ENCODE measurements around the gene TMEM207.
A peak's percentile ranks its signal among the peaks of the same experiment; 100 is the strongest.

Gene TMEM207

GRCh38 chr3:190449801-190450200, at the start of gene TMEM207:
Gene TMEM207 (minus strand): TSS chr3:190449901. CDS start chr3:190449809, 92 bp downstream.
- H3K9me3 ChIP-seq (ENCODE audit: low read depth, low read length), result no peaks in the 10 kb centered on the region
- 0 out of 2 replicates have a peak within 1 kb of the TSS, but pooled peaks have one; percentile 6 for H3K27ac ChIP-seq
- no peak within 1 kb of the TSS for H3K9ac ChIP-seq (ENCODE audit: insufficient read length)
- TF ChIP-seq FOXP2 (optimal IDR thresholded peaks at IDR 0.05; ENCODE audit: control extremely low read depth, extremely low read length, insufficient read depth) (no peak), EZH2 (IDR thresholded peaks at IDR 0.05) (no peak), POLR2AphosphoS5 (IDR thresholded peaks at IDR 0.05; ENCODE audit: borderline replicate concordance, low read depth, low read length) (no peak)
- no peak within 1 kb of the TSS for H3K4me3 ChIP-seq
- no peaks in the 10 kb centered on the region for H3K36me3 ChIP-seq (ENCODE audit: insufficient read depth, low read length)
- no peak for DNase-seq (ENCODE audit: low read depth, low spot score)

GRCh38 chr3:190499122-190499521, 49.4 kb upstream of the TMEM207 start:
- Histone ChIP-seq H3K27ac (no peak overlapping the region), H3K36me3 (ENCODE audit: insufficient read depth, low read length) (no peaks in the 10 kb centered on the region), H3K4me3 (no peak overlapping the region), H3K9me3 (ENCODE audit: low read depth, low read length) (no peaks in the 10 kb centered on the region), H3K9ac (ENCODE audit: insufficient read length) (no peak overlapping the region)
- TF ChIP-seq POLR2AphosphoS5 (IDR thresholded peaks at IDR 0.05; ENCODE audit: borderline replicate concordance, low read depth, low read length) (no peak), FOXP2 (optimal IDR thresholded peaks at IDR 0.05; ENCODE audit: control extremely low read depth, extremely low read length, insufficient read depth) (no peak), EZH2 (IDR thresholded peaks at IDR 0.05) (no peak)
- no peak for DNase-seq (ENCODE audit: low read depth, low spot score)

- Histone ChIP-seq H3K36me3 (ENCODE audit: insufficient read depth, low read length) (no peaks in the 10 kb centered on the region), H3K4me3 (no peak overlapping the region), H3K27ac (no peak overlapping the region), H3K9me3 (ENCODE audit: low read depth, low read length) (no peaks in the 10 kb centered on the region), H3K9ac (ENCODE audit: insufficient read length) (no peak overlapping the region)
- no peak for TF ChIP-seq EZH2 (IDR thresholded peaks at IDR 0.05)
- TF ChIP-seq FOXP2 (optimal IDR thresholded peaks at IDR 0.05; ENCODE audit: control extremely low read depth, extremely low read length, insufficient read depth), result no peak
- no peak for TF ChIP-seq POLR2AphosphoS5 (IDR thresholded peaks at IDR 0.05; ENCODE audit: borderline replicate concordance, low read depth, low read length)
- no peak for DNase-seq (ENCODE audit: low read depth, low spot score)
Observed at GRCh38 chr3:190498293-190498692, 48.6 kb upstream of the TMEM207 start.

DNA sequence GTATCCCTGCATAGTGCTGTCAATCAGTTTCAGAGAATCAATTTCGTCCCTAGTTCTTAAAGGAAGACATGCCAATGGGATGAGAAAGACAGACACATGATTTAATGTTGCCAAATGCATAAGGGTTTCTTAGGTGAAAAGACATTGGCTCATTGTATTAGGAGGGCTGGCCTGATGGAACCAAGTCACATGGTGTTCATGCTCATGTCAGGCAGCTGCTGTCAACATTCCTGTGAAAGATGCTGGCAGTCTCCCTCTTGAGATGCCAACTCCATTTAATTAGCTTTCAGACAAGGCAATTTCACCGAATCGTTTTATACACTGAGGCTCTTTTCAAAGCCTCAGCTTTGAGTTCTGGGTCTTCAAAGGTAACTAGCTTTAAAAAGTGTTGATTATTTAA, 48.1 kb upstream of the TMEM207 start:
- Histone ChIP-seq H3K4me3 (no peak overlapping the region), H3K9me3 (ENCODE audit: low read depth, low read length) (no peaks in the 10 kb centered on the region), H3K9ac (ENCODE audit: insufficient read length) (no peak overlapping the region), H3K27ac (no peak overlapping the region), H3K36me3 (ENCODE audit: insufficient read depth, low read length) (no peaks in the 10 kb centered on the region)
- DNase-seq (ENCODE audit: low read depth, low spot score), result no peak
- TF ChIP-seq POLR2AphosphoS5 (IDR thresholded peaks at IDR 0.05; ENCODE audit: borderline replicate concordance, low read depth, low read length) (no peak), FOXP2 (optimal IDR thresholded peaks at IDR 0.05; ENCODE audit: control extremely low read depth, extremely low read length, insufficient read depth) (no peak), EZH2 (IDR thresholded peaks at IDR 0.05) (no peak)

DNA sequence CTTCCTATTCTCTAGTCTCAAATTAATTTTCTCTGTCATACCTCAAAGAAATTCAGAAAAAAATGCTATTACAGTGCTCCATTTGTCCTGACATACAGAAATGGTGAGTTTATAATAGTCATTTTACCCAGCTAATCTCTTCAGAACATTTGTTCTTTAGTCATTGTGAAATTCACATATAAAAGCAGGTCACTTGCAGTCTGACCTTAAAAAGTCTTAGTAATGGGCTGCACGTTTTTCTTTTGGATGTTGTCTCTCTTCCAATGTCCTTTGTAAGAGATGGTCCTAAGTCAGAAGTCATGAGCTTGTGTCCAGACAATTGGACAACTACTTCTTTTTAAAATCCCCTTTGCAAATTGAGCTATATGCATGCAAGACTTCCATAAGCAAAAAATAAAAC, 47.2 kb upstream of the TMEM207 start:
- Histone ChIP-seq H3K9ac (ENCODE audit: insufficient read length) (no peak overlapping the region), H3K9me3 (ENCODE audit: low read depth, low read length) (no peaks in the 10 kb centered on the region), H3K27ac (no peak overlapping the region), H3K36me3 (ENCODE audit: insufficient read depth, low read length) (no peaks in the 10 kb centered on the region), H3K4me3 (no peak overlapping the region)
- no peak for TF ChIP-seq EZH2 (IDR thresholded peaks at IDR 0.05)
- no peak for TF ChIP-seq POLR2AphosphoS5 (IDR thresholded peaks at IDR 0.05; ENCODE audit: borderline replicate concordance, low read depth, low read length)
- TF ChIP-seq FOXP2 (optimal IDR thresholded peaks at IDR 0.05; ENCODE audit: control extremely low read depth, extremely low read length, insufficient read depth), result no peak
- DNase-seq (ENCODE audit: low read depth, low spot score), result no peak

DNA sequence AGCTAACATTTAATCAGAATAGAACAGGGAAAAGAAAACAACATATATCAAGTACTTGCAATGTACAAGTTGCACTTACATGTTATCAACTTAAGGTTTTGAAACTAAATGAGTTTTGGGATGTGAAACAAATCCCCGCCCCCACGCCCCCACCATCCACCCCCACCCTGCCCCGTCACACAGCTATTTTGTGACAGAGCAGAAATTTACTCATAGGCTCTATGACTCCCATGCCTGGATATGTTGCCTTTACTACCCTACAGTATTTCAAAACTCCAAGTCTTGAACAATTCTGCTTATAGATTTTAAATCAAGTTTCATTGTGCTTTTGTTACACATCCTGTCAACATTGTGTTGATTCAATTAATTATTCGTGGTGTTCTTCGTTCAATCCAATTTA, 46.1 kb upstream of the TMEM207 start:
- no peak for DNase-seq (ENCODE audit: low read depth, low spot score)
- Histone ChIP-seq H3K9me3 (ENCODE audit: low read depth, low read length) (no peaks in the 10 kb centered on the region), H3K27ac (no peak overlapping the region; the same call in 1 of the 2 replicates), H3K9ac (ENCODE audit: insufficient read length) (no peak overlapping the region), H3K36me3 (ENCODE audit: insufficient read depth, low read length) (no peaks in the 10 kb centered on the region), H3K4me3 (no peak overlapping the region; the same call in 1 of the 2 replicates)
- TF ChIP-seq FOXP2 (optimal IDR thresholded peaks at IDR 0.05; ENCODE audit: control extremely low read depth, extremely low read length, insufficient read depth) (no peak), POLR2AphosphoS5 (IDR thresholded peaks at IDR 0.05; ENCODE audit: borderline replicate concordance, low read depth, low read length) (no peak), EZH2 (IDR thresholded peaks at IDR 0.05) (no peak)

DNA sequence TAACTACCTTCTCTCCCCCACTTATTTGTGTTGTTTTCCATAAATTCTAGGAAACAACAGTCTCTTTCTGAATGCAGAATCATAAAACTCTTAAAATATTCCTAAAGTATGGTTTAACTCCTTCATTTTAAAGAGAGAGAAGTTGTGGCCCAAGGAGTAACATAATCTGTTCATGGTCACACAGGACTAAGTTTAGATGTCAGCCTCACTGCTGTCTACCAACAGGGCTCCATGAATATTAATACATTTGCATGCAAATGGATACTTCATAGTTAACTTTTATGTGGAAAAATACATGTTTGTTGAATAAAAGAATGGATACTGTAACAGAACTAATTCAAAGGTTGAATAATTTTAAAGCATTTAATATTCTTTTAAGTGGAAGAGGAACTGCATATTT, 45.7 kb upstream of the TMEM207 start:
- Histone ChIP-seq H3K36me3 (ENCODE audit: insufficient read depth, low read length) (no peaks in the 10 kb centered on the region), H3K4me3 (peak overlapping the region; percentile 36), H3K27ac (peak overlapping the region; percentile 34; the same call in 1 of the 2 replicates), H3K9ac (ENCODE audit: insufficient read length) (no peak overlapping the region), H3K9me3 (ENCODE audit: low read depth, low read length) (no peaks in the 10 kb centered on the region)
- DNase-seq (ENCODE audit: low read depth, low spot score), result no peak
- TF ChIP-seq EZH2 (IDR thresholded peaks at IDR 0.05), result no peak
- TF ChIP-seq FOXP2 (optimal IDR thresholded peaks at IDR 0.05; ENCODE audit: control extremely low read depth, extremely low read length, insufficient read depth), result no peak
- TF ChIP-seq POLR2AphosphoS5 (IDR thresholded peaks at IDR 0.05; ENCODE audit: borderline replicate concordance, low read depth, low read length), result no peak

- Histone ChIP-seq H3K4me3 (peak overlapping the region; percentile 36), H3K27ac (peak overlapping the region; percentile 34; the same call in 1 of the 2 replicates), H3K9ac (ENCODE audit: insufficient read length) (no peak overlapping the region), H3K36me3 (ENCODE audit: insufficient read depth, low read length) (no peaks in the 10 kb centered on the region), H3K9me3 (ENCODE audit: low read depth, low read length) (no peaks in the 10 kb centered on the region)
- TF ChIP-seq POLR2AphosphoS5 (IDR thresholded peaks at IDR 0.05; ENCODE audit: borderline replicate concordance, low read depth, low read length) (no peak), EZH2 (IDR thresholded peaks at IDR 0.05) (no peak), FOXP2 (optimal IDR thresholded peaks at IDR 0.05; ENCODE audit: control extremely low read depth, extremely low read length, insufficient read depth) (no peak)
- no peak for DNase-seq (ENCODE audit: low read depth, low spot score)
Observed at GRCh38 chr3:190494907-190495306, 45.2 kb upstream of the TMEM207 start.

- Histone ChIP-seq H3K4me3 (no peak overlapping the region), H3K9ac (ENCODE audit: insufficient read length) (no peak overlapping the region), H3K9me3 (ENCODE audit: low read depth, low read length) (no peaks in the 10 kb centered on the region), H3K36me3 (ENCODE audit: insufficient read depth, low read length) (no peaks in the 10 kb centered on the region), H3K27ac (no peak overlapping the region)
- TF ChIP-seq FOXP2 (optimal IDR thresholded peaks at IDR 0.05; ENCODE audit: control extremely low read depth, extremely low read length, insufficient read depth) (no peak), POLR2AphosphoS5 (IDR thresholded peaks at IDR 0.05; ENCODE audit: borderline replicate concordance, low read depth, low read length) (no peak), EZH2 (IDR thresholded peaks at IDR 0.05) (no peak)
- DNase-seq (ENCODE audit: low read depth, low spot score), result no peak
Observed at GRCh38 chr3:190492966-190493365, 43.3 kb upstream of the TMEM207 start.

Data from SK-N-MC (cell line).